ENCODE data around the gene MACF1.

DNA sequence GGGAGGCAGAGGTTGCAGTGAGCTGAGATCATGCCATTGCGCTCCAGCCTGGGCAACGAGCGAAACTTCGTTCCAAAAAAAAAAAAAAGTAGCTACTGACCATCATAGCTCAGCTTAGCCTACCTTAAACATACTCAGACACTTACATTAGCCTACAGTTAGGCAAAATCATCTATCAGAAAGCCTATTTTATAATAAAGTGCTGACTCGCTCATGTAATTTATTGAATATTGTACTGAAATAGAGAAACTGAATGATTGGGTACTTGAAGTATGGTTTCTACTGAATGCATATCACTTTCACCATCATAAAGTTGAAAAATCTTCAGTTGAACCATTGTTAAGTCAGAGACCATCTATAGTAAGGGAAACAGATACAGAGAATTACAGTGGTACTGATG is 193.0 kb downstream of the MACF1 start:
- no peak for TF ChIP-seq GATAD1 (CRISPR knock-in tag; IDR thresholded peaks at IDR 0.05)
- TF ChIP-seq, protein P1, sequence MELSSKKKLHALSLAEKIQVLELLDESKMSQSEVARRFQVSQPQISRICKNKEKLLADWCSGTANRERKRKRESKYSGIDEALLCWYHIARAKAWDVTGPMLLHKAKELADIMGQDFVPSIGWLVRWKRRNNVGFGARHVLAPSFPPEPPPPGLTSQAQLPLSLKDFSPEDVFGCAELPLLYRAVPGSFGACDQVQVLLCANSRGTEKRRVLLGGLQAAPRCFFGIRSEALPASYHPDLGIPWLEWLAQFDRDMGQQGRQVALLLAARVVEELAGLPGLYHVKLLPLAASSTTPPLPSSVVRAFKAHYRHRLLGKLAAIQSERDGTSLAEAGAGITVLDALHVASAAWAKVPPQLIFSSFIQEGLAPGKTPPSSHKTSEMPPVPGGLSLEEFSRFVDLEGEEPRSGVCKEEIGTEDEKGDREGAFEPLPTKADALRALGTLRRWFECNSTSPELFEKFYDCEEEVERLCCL (CRISPR knock-in tag; IDR thresholded peaks at IDR 0.05; ENCODE audit: borderline replicate concordance): no peak

All from HepG2 (cell line).